Common myeloid progenitor, CD34-positive (primary cell): Measurements from ENCODE around the gene DNAJB12.

ENCODE experiments used
- CTCF ChIA-PET: fragments of 350-600 bp; sonication (Branson Sonifier 250); formaldehyde crosslinking; loops from one replicate; lab custom pipeline; 2021; ENCODE audit warnings: antibody characterized with exemption; lab: Charles Lee
- POLR2A ChIA-PET: fragments of 350-600 bp; sonication (Branson Sonifier 250); formaldehyde crosslinking; loops from one replicate; lab custom pipeline; 2021; ENCODE audit warnings: antibody characterized with exemption; lab: Charles Lee
- DNase-seq, 3 donors: peaks; one replicate each; pipeline versions ENCODE4 v3.0.0 to v3.0.0-alpha.2; 2013
- H3K27ac ChIP-seq, 2 experiments: 1 replicate in 1 of 2; 2 replicates in 1 of 2; pipeline ENCODE4 v1.7.0; 2013; ENCODE audit warnings: inconsistent platforms in 2 of 2, low read length in 2 of 2, mild to moderate bottlenecking in 2 of 2, low read depth in 1 of 2, moderate library complexity in 1 of 2; ENCODE audit not compliant: severe bottlenecking in 2 of 2, insufficient read depth in 1 of 2, poor library complexity in 1 of 2
- H3K27me3 ChIP-seq, 5 experiments: replicated peaks in 2 of 5; 1 replicate in 3 of 5; 2 replicates in 2 of 5; pipeline versions ENCODE4 v1.6.1 to v1.7.0; 2013; ENCODE audit warnings: low read length in 4 of 5, mild to moderate bottlenecking in 2 of 5, moderate library complexity in 2 of 5, inconsistent platforms in 1 of 5; ENCODE audit not compliant: insufficient read depth in 5 of 5, control insufficient read depth in 4 of 5
- H3K36me3 ChIP-seq, 4 experiments: 1 replicate in 2 of 4; 2 replicates in 2 of 4; pipeline versions ENCODE4 v1.6.1 to v1.7.0; 2013; ENCODE audit warnings: low read length in 3 of 4, control low read depth in 1 of 4, mild to moderate bottlenecking in 1 of 4; ENCODE audit not compliant: control insufficient read depth in 4 of 4, insufficient read depth in 4 of 4
- H3K4me1 ChIP-seq, 4 experiments: 1 replicate in 3 of 4; 2 replicates in 1 of 4; pipeline versions ENCODE4 v1.6.1 to v1.7.1; 2013; ENCODE audit warnings: low read length in 3 of 4, mild to moderate bottlenecking in 3 of 4, control low read depth in 1 of 4, inconsistent platforms in 1 of 4, moderate library complexity in 1 of 4; ENCODE audit not compliant: control insufficient read depth in 4 of 4, insufficient read depth in 4 of 4; ENCODE audit errors: control extremely low read depth in 1 of 4
- H3K4me3 ChIP-seq, 7 experiments: 1 replicate in 4 of 7; 2 replicates in 3 of 7; pipeline versions ENCODE4 v1.5.1 to v1.7.0; 2013; ENCODE audit warnings: mild to moderate bottlenecking in 7 of 7, low read length in 6 of 7, moderate library complexity in 6 of 7, inconsistent platforms in 2 of 7, low read depth in 2 of 7, control low read depth in 1 of 7; ENCODE audit not compliant: insufficient read depth in 4 of 7, control insufficient read depth in 1 of 7; ENCODE audit errors: extremely low read depth in 1 of 7
- H3K9me3 ChIP-seq, 5 experiments: 1 replicate in 4 of 5; 2 replicates in 1 of 5; pipeline versions ENCODE4 v1.6.1 to v1.7.1; 2013; ENCODE audit warnings: low read length in 4 of 5, mild to moderate bottlenecking in 2 of 5, inconsistent platforms in 1 of 5, low read depth in 1 of 5, moderate library complexity in 1 of 5; ENCODE audit not compliant: control insufficient read depth in 4 of 5, insufficient read depth in 2 of 5; ENCODE audit errors: control extremely low read depth in 1 of 5
- WGBS: methylation state at CpG from one replicate; pipeline ENCODE4 v1.1.5; 2013; ENCODE audit not compliant: insufficient coverage; 5-methylcytosine and 5-hydroxymethylcytosine counted together

The DNAJB12 gene

GRCh38 chr10:72333112-72334015, 21.4 kb downstream of the DNAJB12 start:
- Histone ChIP-seq H3K27ac (peak overlapping the region; percentile 19 to 86), H3K4me1 (peaks cover 19 to 88% (median 83%) of the 10 kb centered on the region in 4 experiments), H3K27me3 (no peaks in the 10 kb centered on the region), H3K4me3 (peak overlapping the region in 2 of 7 experiments; percentile 14 to 45), H3K36me3 (peaks cover 2 to 45% (median 21%) of the 10 kb centered on the region in 4 experiments), H3K9me3 (no peaks in the 10 kb centered on the region)
- CTCF ChIA-PET: interaction anchor here (0.7 to 21.0 kb wide), 14 partner anchors 4 to 207 kb away, joined by 3 to 242 read pairs (median 6); partner anchors contain the start of gene DDIT4
- no peak for DNase-seq
- POLR2A ChIA-PET: interaction anchor here (0.6 to 5.8 kb wide), 5 partner anchors 13 to 143 kb away, joined by 4 to 30 read pairs (median 18); partner anchors contain the start of genes ANAPC16 and DDIT4
- WGBS: 74% methylated on average over 15 of the region's 19 CpGs

- WGBS: 34% methylated on average over 6 of the region's 12 CpGs
- H3K4me3 ChIP-seq: peak overlapping the region in 2 of 7 experiments; percentile 40 to 45
Measured at GRCh38 chr10:72332423-72333111, 22.2 kb downstream of the DNAJB12 start.

GRCh38 chr10:72331575-72332422, 22.9 kb downstream of the DNAJB12 start:
- Histone ChIP-seq H3K4me3 (peak overlapping the region in 4 of 7 experiments; percentile 5 to 56 (median 51)), H3K9me3 (no peaks in the 10 kb centered on the region), H3K27ac (peak overlapping the region; percentile 75 to 86), H3K36me3 (peaks cover 0 to 31% (median 11%) of the 10 kb centered on the region in 4 experiments), H3K4me1 (peaks cover 22 to 96% (median 93%) of the 10 kb centered on the region in 4 experiments), H3K27me3 (no peaks in the 10 kb centered on the region)
- WGBS: 1% methylated on average over 20 of the region's 27 CpGs
- ChIA-PET CTCF (interaction anchor here (1.0 to 21.0 kb wide), 11 partner anchors 6 to 84 kb away, joined by 3 to 242 read pairs (median 6); partner anchors contain the start of gene DDIT4), POLR2A (interaction anchor here (0.6 to 5.8 kb wide), 9 partner anchors 11 to 75 kb away, joined by 3 to 30 read pairs (median 3); partner anchors contain the start of gene DDIT4)
- peak; percentile 97 to 100 (median 99) for DNase-seq

More at GRCh38 chr10:72332423-72333111, 22.2 kb downstream of the DNAJB12 start:
- Histone ChIP-seq H3K27ac (peak overlapping the region; percentile 75 to 86), H3K9me3 (no peaks in the 10 kb centered on the region), H3K27me3 (no peaks in the 10 kb centered on the region), H3K4me1 (peaks cover 22 to 95% (median 91%) of the 10 kb centered on the region in 4 experiments), H3K36me3 (peaks cover 0 to 37% (median 14%) of the 10 kb centered on the region in 4 experiments)
- peak in 1 of 3 donors; percentile 42 for DNase-seq
- ChIA-PET CTCF (interaction anchor here (1.0 to 21.0 kb wide), 10 partner anchors 5 to 206 kb away, joined by 3 to 242 read pairs (median 6); partner anchors contain the start of gene DDIT4), POLR2A (interaction anchor here (0.6 to 5.8 kb wide), 8 partner anchors 12 to 142 kb away, joined by 3 to 30 read pairs (median 11); partner anchors contain the start of gene DDIT4)

- Histone ChIP-seq H3K4me1 (peaks cover 22 to 86% (median 83%) of the 10 kb centered on the region in 4 experiments), H3K27me3 (no peaks in the 10 kb centered on the region), H3K27ac (no peak overlapping the region), H3K4me3 (no peak overlapping the region), H3K36me3 (peaks cover 0 to 17% (median 1%) of the 10 kb centered on the region in 4 experiments), H3K9me3 (no peaks in the 10 kb centered on the region)
- POLR2A ChIA-PET: interaction anchor here (2.9 to 5.8 kb wide), 3 partner anchors 9 to 55 kb away, joined by 16 to 30 read pairs (median 18); partner anchors contain the start of gene DDIT4
- CTCF ChIA-PET: interaction anchor here (0.6 to 21.0 kb wide), 13 partner anchors 7 to 111 kb away, joined by 3 to 242 read pairs (median 5); partner anchors contain the start of gene DDIT4
- DNase-seq: no peak
- WGBS: 100% methylated on average over 2 of the region's 2 CpGs
Measured at GRCh38 chr10:72330069-72330426, 24.7 kb downstream of the DNAJB12 start.

GRCh38 chr10:72329290-72330068, 25.2 kb downstream of the DNAJB12 start:
- Histone ChIP-seq H3K27me3 (no peaks in the 10 kb centered on the region), H3K9me3 (no peaks in the 10 kb centered on the region), H3K4me3 (no peak overlapping the region), H3K4me1 (peaks cover 22 to 86% (median 83%) of the 10 kb centered on the region in 4 experiments), H3K36me3 (peaks cover 0 to 15% (median 1%) of the 10 kb centered on the region in 4 experiments), H3K27ac (no peak overlapping the region)
- 85% methylated on average over 10 of the region's 11 CpGs for WGBS
- ChIA-PET CTCF (interaction anchor here (0.6 to 21.0 kb wide), 13 partner anchors 6 to 211 kb away, joined by 3 to 242 read pairs (median 5); partner anchors contain the start of gene DDIT4), POLR2A (interaction anchor here (1.1 to 5.8 kb wide), 5 partner anchors 9 to 55 kb away, joined by 3 to 30 read pairs (median 14); partner anchors contain the start of genes DDIT4 and DNAJB12)
- no peak for DNase-seq
